ENCODE data around the gene STARD13.

Gene STARD13

DNA sequence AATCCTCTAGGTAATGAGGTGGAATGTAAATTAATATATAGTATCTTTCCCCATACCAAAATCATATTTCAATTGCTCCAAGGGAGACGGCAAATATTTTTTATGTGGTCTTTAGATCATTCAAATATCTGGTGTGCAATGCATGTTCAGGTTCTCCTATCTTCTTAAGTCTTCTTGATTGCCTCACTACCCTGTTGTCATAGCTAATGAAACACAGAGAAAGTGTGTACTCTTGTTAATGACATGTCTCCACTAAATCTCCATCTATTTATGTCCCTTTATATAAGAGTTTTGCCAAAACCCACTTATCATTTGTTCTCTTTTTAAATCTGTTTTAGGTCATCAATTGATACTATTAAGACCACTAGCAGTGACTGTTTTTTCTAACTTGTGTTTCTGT lies 6.6 kb downstream of the STARD13 start:
- in situ Hi-C loops (cut with HindIII; ENCODE audit: low pct_ligation_motif_present, low sequenced_read_pairs): no loop called here
- DNase-seq: no peak
- H3K27ac ChIP-seq: peak overlapping the region; percentile 95
- no peaks in the 10 kb centered on the region for H3K27me3 ChIP-seq (replicated peaks)
- H3K4me3 ChIP-seq (ENCODE audit: low read depth, low read length): no peak overlapping the region
- TF ChIP-seq, protein P1, sequence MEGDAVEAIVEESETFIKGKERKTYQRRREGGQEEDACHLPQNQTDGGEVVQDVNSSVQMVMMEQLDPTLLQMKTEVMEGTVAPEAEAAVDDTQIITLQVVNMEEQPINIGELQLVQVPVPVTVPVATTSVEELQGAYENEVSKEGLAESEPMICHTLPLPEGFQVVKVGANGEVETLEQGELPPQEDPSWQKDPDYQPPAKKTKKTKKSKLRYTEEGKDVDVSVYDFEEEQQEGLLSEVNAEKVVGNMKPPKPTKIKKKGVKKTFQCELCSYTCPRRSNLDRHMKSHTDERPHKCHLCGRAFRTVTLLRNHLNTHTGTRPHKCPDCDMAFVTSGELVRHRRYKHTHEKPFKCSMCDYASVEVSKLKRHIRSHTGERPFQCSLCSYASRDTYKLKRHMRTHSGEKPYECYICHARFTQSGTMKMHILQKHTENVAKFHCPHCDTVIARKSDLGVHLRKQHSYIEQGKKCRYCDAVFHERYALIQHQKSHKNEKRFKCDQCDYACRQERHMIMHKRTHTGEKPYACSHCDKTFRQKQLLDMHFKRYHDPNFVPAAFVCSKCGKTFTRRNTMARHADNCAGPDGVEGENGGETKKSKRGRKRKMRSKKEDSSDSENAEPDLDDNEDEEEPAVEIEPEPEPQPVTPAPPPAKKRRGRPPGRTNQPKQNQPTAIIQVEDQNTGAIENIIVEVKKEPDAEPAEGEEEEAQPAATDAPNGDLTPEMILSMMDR (IDR thresholded peaks at IDR 0.05; ENCODE audit: low read depth, low read length, missing control alignments): no peak
- H3K36me3 ChIP-seq (replicated peaks): peaks cover 25% of the 10 kb centered on the region

DNA sequence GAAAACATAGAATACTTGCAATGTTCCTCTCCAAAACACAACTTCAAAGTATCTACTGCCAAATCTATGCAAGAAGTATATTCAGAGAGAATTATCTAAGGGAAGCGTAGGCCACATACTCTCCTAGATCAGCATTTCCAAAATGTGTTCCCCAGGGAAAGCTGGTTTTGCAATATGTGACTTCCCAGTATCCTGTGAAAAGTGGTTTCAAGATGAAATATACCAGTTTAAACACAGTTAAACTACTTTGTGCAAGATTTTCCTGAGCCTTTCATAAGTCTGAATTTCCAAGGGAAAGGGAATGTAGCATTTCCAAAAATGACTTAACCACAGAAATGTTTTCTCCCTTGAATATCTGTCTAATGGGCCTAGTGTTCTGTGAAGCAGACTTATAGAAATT lies 7.6 kb downstream of the STARD13 start:
- no peaks in the 10 kb centered on the region for H3K27me3 ChIP-seq (replicated peaks)
- in situ Hi-C loops (cut with HindIII; ENCODE audit: low pct_ligation_motif_present, low sequenced_read_pairs): no loop called here
- H3K27ac ChIP-seq: peak overlapping the region; percentile 95
- peaks cover 25% of the 10 kb centered on the region for H3K36me3 ChIP-seq (replicated peaks)
- TF ChIP-seq, protein P1 (IDR thresholded peaks at IDR 0.05; ENCODE audit: low read depth, low read length, missing control alignments): no peak
- DNase-seq: no peak
- no peak overlapping the region for H3K4me3 ChIP-seq (ENCODE audit: low read depth, low read length)

DNA sequence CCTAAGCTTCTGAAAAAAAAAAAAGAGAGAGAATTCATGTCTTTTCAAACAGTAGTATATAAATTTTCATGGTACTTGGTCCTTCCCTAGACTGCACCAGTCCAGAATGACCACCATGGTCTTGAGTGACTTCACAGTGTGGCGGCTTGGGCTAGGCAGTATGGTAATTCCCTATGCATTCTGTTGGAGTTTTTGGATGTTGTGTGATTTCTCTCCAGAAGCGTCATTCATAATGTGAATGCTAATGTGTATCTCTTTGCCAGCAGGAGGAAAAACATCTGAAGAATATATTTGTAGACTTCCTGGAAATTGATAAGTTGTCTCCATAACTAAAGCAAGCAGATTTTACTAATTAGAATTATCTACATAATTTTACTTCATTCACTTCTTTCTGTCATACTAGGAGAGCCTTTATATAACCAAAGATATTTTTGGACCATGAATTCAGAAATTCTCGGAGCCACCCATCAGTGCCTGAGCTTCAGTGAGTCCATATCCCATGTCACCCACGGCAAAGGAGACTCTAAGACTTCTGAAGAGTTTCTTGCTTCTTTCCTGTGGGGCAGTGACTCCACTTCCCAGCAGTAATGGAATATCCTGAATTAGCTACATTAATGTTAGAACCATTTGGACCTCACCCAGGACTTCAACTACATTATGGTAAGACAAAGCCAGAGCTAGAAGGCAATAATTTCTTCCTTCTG lies 8.4 kb downstream of the STARD13 start:
- no peak for DNase-seq
- Histone ChIP-seq H3K27me3 (replicated peaks) (no peaks in the 10 kb centered on the region), H3K27ac (no peak overlapping the region), H3K4me3 (ENCODE audit: low read depth, low read length) (no peak overlapping the region), H3K36me3 (replicated peaks) (peaks cover 25% of the 10 kb centered on the region)
- in situ Hi-C loops (cut with HindIII; ENCODE audit: low pct_ligation_motif_present, low sequenced_read_pairs): no loop called here
- TF ChIP-seq, protein P1 (IDR thresholded peaks at IDR 0.05; ENCODE audit: low read depth, low read length, missing control alignments): no peak

DNA sequence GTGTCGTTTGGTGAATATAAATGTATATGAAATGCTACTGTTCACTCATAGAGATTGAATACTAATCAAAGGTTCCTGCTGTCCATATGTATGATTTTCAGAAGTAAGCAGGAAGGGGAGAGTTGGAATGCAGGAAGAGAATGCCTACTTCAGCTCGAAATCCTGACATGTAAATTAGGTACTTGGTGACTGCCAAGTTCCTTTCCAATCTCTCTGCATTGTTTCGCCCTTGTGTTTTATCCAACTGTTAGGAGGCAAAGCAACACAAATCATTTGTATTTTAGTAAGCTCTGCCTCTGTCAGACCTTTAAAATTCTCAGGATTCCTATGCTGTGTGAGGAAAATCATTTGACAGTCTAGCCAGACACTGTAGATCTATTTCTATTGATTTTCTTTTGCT lies 9.0 kb downstream of the STARD13 start:
- H3K36me3 ChIP-seq (replicated peaks): peaks cover 25% of the 10 kb centered on the region
- in situ Hi-C loops (cut with HindIII; ENCODE audit: low pct_ligation_motif_present, low sequenced_read_pairs): no loop called here
- TF ChIP-seq, protein P1 (IDR thresholded peaks at IDR 0.05; ENCODE audit: low read depth, low read length, missing control alignments): no peak
- H3K27ac ChIP-seq: no peak overlapping the region
- H3K4me3 ChIP-seq (ENCODE audit: low read depth, low read length): no peak overlapping the region
- no peaks in the 10 kb centered on the region for H3K27me3 ChIP-seq (replicated peaks)
- no peak for DNase-seq

DNA sequence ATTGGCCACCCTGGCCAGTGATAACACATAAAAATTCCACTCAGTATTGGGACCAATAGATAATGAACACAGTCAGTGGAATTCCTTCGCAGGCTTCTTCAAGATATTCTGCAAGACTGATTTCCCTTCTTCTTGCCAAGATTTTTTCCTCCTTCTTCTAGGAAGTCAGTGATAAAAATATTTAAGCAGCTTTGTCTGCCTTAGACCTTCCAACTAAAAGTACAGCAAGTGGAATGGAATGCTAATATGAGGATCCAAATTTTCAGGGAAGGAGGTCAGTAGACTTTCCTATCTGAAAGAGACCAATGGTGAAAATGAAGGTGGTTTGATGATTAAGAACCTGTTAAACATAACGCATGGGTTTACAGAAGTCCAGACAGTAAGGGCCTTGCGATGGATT lies 9.6 kb downstream of the STARD13 start:
- H3K4me3 ChIP-seq (ENCODE audit: low read depth, low read length): no peak overlapping the region
- in situ Hi-C loops (cut with HindIII; ENCODE audit: low pct_ligation_motif_present, low sequenced_read_pairs): no loop called here
- H3K27ac ChIP-seq: no peak overlapping the region
- no peaks in the 10 kb centered on the region for H3K27me3 ChIP-seq (replicated peaks)
- H3K36me3 ChIP-seq (replicated peaks): peaks cover 29% of the 10 kb centered on the region
- TF ChIP-seq, protein P1 (IDR thresholded peaks at IDR 0.05; ENCODE audit: low read depth, low read length, missing control alignments): no peak
- DNase-seq: no peak

DNA sequence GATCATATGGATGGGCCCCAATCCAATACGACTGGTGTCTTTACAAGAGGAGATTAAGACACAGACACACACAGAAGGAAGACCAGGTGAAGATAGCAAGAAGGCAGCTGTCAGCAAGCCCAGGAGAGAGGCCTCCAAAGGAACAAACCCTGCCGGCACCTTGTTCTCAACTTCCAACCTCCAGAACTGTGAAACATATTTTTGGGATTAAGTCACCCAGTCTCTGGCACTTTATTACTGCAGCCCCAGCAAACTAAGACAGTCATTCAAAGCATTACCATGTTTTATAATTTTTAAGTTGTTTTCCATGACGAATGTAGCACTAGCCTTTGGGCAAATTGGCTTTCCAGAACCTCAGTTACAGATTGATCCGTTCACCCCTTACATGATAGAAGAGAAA lies 11.3 kb downstream of the STARD13 start:
- no peak overlapping the region for H3K4me3 ChIP-seq (ENCODE audit: low read depth, low read length)
- H3K36me3 ChIP-seq (replicated peaks): peaks cover 33% of the 10 kb centered on the region
- TF ChIP-seq, protein P1 (IDR thresholded peaks at IDR 0.05; ENCODE audit: low read depth, low read length, missing control alignments): no peak
- no peaks in the 10 kb centered on the region for H3K27me3 ChIP-seq (replicated peaks)
- H3K27ac ChIP-seq: no peak overlapping the region
- in situ Hi-C loops (cut with HindIII; ENCODE audit: low pct_ligation_motif_present, low sequenced_read_pairs): no loop called here
- DNase-seq: no peak
